GM21423 (cell line): ENCODE data around the gene ARHGAP6.
A peak's percentile ranks its signal among the peaks of the same experiment; 100 is the strongest.
"Not testable (repeated sequence)": the region's sequence is repeated elsewhere in the genome, so short reads cannot be mapped to it uniquely, and the experiment has no call there.

Source experiments
- ATAC-seq: cut with Tn5 transposase; IDR thresholded peaks from one replicate; pipeline ENCODE4 v1.9.1; 2021; ENCODE audit warnings: mild to moderate bottlenecking, moderate library complexity; ENCODE audit not compliant: unreplicated experiment

The ARHGAP6 gene

GRCh38 chrX:11578301-11578700, 87.4 kb downstream of the ARHGAP6 start:
- not testable (repeated sequence) for ATAC-seq

DNA sequence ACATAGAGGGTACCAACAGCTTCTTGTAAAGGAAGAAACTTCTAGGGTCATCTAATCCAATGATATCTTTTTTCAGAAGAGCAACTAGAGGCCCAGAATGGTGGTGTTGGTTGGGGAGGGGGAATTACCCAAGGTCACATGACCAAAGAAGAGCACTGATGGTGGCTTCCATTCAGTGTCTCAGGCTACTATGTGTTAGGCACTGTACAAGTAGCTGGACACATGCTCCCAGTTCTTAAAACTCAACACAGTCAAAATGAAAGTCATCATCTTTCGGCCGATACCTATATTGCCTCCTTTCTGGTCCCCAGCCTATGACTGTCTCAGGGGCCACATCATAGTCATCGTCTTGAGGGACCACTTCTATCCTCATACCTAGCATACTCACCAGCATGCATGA, 88.1 kb downstream of the ARHGAP6 start:
- no peak for ATAC-seq

- ATAC-seq = no peak
Measured at GRCh38 chrX:11575332-11575731, 90.4 kb downstream of the ARHGAP6 start.

- ATAC-seq = no peak
Measured at GRCh38 chrX:11567528-11568220, 98.0 kb downstream of the ARHGAP6 start.

- no peak for ATAC-seq
Measured at GRCh38 chrX:11566789-11567188, 98.9 kb downstream of the ARHGAP6 start.

- no peak for ATAC-seq
Measured at GRCh38 chrX:11566173-11566572, 99.5 kb downstream of the ARHGAP6 start.

GRCh38 chrX:11564546-11564945, 101.2 kb downstream of the ARHGAP6 start:
- ATAC-seq = no peak

- ATAC-seq = no peak
Measured at GRCh38 chrX:11562570-11562969, 103.2 kb downstream of the ARHGAP6 start.

- no peak for ATAC-seq
Measured at GRCh38 chrX:11558972-11559371, 106.7 kb downstream of the ARHGAP6 start.

DNA sequence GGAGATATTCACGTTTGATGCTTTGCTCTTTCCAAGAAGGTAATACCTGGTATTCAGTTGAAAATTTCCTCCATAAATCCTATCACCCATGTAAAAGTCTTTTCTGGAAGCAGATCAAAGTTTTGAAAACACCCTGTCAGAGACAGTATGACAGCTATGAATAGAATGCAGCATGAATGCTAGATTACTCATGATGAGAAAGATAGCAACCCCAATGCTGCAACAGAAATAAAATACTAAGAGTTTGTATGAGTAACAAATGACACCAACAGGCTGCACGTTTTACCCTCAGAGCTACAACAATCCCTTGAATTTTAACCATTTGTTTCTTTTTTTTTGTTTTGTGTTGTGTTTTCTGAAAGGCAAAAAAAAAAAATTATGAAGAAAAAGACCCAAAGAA, 108.6 kb downstream of the ARHGAP6 start:
- no peak for ATAC-seq

GRCh38 chrX:11555759-11556158, 110.0 kb downstream of the ARHGAP6 start:
- ATAC-seq = no peak

DNA sequence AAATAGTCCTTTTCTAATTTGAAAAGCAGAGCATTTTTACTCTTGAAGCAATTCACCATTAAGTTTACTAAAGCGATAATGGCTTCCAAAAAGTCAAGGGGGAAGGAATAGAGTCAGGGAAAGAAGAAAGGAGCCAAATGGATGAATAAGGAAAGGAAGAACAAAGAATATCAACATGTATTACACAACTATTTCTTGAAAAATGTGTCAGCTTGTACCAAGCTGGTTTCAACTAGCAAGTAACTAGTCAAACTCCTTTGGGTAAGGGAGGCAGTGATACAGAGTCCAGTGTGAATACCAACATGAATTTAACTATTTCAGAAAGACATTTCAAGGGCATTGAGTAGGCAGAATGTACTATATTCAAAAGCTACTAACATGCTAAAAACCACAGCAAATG, 112.1 kb downstream of the ARHGAP6 start:
- ATAC-seq = no peak

- no peak for ATAC-seq
Measured at GRCh38 chrX:11551151-11551550, 114.6 kb downstream of the ARHGAP6 start.

DNA sequence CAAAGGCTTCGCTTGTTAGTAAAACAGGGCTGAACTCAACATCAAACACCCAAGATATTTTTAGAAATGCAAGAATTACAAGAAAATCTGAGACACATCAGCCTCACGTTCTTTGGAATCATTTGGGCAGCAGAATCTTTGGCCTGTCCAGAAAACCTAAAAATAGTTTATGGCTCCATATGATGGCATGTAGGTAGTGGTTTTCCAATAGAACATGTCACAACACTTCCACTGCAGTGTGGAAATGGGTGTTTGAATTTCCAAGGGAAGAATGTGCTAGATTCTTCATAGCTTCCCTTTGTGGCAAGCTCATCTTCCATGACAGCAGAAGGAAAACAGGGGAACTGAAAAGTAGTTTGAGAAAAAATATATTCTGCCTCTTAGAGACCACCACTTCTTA, 118.8 kb downstream of the ARHGAP6 start:
- no peak for ATAC-seq

DNA sequence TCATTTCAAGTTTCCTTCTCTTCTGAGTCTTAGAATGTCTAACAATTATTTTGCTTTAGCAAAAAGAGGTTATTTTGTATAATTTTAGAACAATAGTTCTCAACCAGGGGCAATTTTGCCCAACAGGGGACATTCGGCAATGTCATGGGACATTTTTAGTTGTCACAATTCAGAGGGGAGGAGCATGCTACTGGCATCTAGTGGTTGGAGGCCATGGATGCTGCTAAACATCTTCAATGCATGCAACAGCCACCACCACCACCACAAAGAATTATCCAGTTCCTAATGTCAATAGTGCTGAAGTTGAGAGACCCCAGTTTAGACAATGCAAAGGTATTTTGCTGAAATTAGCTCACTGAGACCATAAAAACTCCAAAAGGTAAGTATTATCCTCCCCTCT, 122.5 kb downstream of the ARHGAP6 start:
- no peak for ATAC-seq

DNA sequence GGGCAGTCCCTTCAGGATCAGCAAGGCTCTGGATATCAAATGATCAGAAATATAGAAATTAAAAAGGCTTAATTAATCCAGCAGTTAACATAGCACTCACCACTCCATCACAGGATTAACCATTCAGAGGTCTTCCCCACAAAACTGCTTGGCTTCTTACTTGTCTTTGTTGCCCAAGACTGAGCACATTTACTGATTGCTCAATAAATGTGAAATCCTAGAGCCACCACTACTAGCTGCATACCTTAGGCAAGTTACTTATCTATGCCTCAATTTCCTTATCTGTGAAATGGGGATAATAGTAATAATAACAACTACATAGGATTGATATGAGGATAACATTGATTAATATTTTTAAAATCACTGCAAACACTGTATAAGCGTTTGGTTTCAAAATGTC, 124.2 kb downstream of the ARHGAP6 start:
- no peak for ATAC-seq

DNA sequence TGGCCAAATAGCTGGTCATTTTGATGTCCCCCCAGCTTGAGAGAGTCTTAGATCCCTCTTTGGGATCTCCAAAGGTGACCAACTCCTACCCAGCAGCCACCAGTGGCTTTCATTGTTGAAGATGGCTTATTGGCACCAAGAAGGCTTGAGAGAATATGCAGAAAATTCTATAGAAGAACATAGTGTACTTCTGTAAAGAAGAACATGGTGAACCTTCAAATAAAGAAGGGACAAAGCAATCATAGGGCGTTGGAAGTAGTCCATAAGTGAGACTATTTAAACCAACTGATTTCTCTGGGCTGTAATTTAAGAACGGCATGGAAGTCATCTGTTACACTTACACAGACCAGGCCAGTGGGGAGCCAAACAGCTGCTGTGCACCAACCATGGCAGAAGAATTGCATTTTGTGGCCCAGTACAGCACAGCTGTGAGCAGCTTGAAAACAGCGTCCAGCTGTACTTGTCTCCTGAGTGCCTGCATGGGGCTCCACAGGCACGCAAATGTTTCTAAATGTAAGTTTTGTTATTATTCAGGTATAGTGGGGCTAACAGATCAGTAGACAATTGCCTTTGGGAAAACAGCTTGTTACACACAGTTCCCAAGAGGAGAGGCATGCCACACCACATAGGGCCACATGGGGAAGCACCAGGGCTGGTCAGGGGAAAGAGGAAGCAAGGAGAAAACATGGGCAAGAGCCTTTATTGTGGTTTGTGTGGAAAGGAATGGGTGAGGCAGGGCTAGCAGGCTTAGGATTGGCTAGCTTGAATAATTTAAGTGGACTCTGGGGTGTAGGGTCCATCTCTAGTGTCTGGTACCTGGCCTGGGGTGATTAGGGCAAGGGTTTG, 125.0 kb downstream of the ARHGAP6 start:
- peak; percentile 81 for ATAC-seq

DNA sequence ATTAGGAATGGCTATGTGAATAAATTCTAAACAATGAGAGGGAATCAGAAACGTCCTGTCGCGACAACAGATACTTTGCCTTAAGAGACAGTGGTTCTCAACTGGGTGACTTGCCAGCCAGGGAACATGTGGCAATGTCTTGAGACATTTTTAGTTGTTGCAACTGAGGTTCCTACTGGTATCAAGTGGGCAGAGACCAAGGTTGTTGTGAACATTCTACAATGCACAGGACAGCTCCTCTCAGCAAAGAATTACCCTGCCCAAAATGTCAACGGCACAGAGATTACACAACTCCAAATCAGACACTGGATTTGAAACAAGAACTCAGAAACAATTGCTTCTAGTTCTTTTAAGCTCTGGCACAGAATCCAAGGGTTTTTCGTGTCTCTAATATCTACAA, 128.6 kb downstream of the ARHGAP6 start:
- no peak for ATAC-seq

- no peak for ATAC-seq
Measured at GRCh38 chrX:11535156-11535919, 130.4 kb downstream of the ARHGAP6 start.

GRCh38 chrX:11533199-11533651, 132.5 kb downstream of the ARHGAP6 start:
- peak; percentile 86 for ATAC-seq

DNA sequence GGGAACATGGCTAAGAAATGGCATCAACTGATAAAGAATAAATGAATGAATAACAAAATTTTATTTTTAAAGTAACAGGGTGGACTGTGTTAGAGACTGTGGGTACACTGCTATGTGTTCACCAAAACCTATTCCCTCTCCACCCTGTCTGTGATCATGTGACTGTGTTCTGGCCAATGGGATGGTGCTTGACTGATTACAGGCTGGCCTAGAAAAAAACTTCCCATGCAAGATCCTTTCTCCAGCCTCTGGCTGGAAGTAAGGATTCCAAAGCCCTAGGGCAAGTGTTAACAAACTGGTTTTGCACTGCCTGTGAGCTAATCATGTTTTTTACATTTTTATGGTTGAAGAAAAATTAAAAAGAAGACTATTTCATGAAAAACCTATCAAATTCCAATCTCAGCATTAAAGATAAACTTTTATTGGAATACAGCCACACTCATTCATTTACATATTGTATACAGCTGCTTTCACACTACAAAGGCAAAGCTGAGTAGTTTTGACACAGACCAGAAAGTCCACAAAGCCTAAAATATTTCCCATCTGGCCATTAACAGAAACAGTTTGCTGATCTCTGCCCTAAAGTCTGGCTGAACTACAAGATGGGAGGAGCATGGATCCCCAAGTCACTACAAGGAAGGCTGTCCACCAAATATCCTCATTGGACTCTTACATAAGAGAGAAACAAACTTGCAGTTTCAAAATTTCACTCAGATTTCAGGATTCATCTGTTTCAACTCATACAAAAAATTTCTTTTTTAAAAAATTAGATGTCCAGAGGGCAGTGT, 133.2 kb downstream of the ARHGAP6 start:
- no peak for ATAC-seq
